ENCODE measurements around the gene NKX2-1.
"Not testable (repeated sequence)": the region's sequence is repeated elsewhere in the genome, so short reads cannot be mapped to it uniquely, and the experiment has no call there.

Gene NKX2-1

DNA sequence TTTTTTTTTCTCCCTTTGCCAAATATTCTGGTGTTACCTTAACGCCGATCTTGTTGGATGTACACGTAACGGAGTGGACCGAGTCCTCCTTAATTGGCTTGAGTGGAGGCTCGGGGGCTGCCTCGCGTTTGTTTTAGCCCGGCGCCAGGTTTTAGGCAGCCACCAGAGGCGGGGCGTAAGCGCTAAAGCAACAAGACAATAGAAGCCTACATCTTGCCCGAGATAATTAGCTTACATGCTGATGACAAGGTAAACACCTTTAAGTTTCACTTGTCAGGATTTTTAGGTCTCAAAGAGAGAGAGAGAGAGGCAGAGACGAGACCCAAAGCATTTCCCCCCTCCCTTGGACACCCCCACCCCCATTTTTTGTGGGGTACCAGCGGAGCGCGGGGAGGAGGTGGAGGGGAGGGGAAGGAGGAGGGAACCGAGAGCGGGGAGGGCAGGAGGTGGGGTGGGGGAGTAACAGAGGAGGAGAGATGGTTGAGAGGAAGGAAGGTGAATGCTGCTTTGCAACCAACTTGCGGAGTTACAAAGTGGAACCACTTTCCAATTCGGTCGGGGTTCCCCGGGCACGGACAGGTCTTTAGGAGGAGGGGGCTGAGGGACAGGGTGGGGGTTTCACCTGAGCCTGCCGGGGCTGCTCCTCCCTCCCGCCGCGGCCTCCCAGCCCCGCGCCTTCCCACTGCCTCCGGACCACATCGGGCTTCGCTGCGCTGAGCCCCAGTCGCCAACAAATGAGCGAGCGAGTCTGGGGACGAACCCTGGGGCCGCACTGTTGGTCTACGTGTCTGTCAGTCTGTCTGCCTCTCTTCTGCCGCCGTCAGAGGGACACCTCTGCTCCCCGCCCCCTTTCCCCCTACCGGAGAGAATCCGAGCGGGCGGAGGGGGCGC lies at the start of gene NKX2-1:
Gene NKX2-1 (minus strand): TSS at position 802 of the 891 bp plus-strand sequence. CDS start 103 bp downstream, at position 699.
- Histone ChIP-seq H3K27ac (ENCODE audit: low read depth, low read length) (no peak within 1 kb of the TSS), H3K27me3 (ENCODE audit: control insufficient read depth, insufficient read depth, low read length) (peaks cover 55% of the 10 kb centered on the region), H3K4me1 (ENCODE audit: control insufficient read depth, insufficient read depth, low read length) (no peaks in the 10 kb centered on the region), H3K36me3 (ENCODE audit: control insufficient read depth, insufficient read depth, low read length) (no peaks in the 10 kb centered on the region), H3K4me3 (ENCODE audit: low read length) (peak within 1 kb of the TSS; percentile 22), H3K9ac (ENCODE audit: low read length) (no peak within 1 kb of the TSS)

DNA sequence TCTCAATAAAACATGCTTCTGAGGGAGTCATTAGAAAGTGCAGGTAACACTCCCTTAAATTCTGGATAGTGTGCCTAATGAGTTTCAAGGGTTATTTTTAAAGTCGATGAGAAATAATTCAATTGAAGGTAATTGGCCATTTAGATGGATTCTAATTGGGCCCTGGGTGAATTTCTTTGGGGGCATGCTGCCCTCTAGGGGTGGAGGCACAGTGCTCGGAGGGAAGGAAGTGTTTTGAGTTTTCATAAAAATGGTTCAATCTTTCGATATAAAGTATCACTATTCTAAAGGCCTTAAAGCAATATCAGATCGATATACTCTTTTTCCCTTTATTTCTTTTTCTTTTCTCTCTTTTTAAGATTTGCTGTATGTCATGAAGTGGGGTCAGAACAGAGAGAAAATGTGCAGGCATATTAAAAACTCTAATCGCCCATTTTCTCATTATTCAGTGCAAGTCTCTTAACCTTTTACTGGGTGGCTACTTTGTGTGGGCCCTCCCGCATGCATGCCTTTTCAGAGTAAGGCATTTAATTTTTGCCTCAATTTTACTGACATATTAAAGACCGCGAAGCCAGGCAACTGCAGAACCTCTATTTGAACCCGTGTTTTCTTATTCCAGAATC lies 36.9 kb upstream of the NKX2-1 start:
- H3K36me3 ChIP-seq (ENCODE audit: control insufficient read depth, insufficient read depth, low read length) = no peaks in the 10 kb centered on the region
- no peaks in the 10 kb centered on the region for H3K27me3 ChIP-seq (ENCODE audit: control insufficient read depth, insufficient read depth, low read length)
- no peaks in the 10 kb centered on the region for H3K4me1 ChIP-seq (ENCODE audit: control insufficient read depth, insufficient read depth, low read length)
- no peak overlapping the region for H3K27ac ChIP-seq (ENCODE audit: low read depth, low read length)
- no peak overlapping the region for H3K9ac ChIP-seq (ENCODE audit: low read length)
- H3K4me3 ChIP-seq (ENCODE audit: low read length) = no peak overlapping the region

DNA sequence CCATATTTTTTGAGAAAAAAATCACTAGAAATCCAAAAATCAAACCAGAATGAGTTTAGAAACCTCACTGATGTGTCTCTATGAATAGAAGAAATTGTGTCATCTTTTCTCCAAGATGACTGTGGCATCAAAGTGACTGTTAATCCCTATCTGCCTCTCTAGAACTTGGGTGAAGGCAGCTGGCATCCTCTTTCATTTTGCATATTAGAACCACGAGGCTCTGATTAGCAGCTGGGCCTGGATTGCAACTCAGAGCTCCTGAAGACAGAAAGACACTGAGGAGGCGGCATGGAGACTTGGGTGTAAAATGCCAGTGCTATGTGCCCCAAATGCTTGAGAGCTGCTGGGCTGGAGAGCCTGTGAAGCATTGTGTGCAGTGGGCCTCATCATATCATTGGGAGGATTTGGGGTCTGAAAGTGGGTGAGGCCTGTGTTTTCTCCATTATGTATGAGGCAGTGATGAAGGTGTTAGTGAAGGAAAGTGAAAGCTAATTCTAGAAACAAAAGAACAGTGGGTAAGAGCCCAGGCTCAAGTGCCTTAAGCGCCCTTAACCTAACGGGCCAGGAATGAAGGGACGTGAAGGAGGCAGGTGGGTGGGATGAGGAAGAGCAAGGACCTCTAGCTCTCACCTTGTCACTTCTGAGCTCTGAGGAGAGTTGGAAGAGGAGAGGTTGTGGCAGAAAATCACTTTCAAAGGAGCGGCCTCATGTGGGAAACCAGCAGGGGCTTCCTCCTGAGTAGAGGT lies 36.1 kb upstream of the NKX2-1 start:
- Histone ChIP-seq H3K4me3 (ENCODE audit: low read length) (no peak overlapping the region), H3K4me1 (ENCODE audit: control insufficient read depth, insufficient read depth, low read length) (no peaks in the 10 kb centered on the region), H3K27ac (ENCODE audit: low read depth, low read length) (no peak overlapping the region), H3K36me3 (ENCODE audit: control insufficient read depth, insufficient read depth, low read length) (no peaks in the 10 kb centered on the region), H3K9ac (ENCODE audit: low read length) (no peak overlapping the region), H3K27me3 (ENCODE audit: control insufficient read depth, insufficient read depth, low read length) (no peaks in the 10 kb centered on the region)

DNA sequence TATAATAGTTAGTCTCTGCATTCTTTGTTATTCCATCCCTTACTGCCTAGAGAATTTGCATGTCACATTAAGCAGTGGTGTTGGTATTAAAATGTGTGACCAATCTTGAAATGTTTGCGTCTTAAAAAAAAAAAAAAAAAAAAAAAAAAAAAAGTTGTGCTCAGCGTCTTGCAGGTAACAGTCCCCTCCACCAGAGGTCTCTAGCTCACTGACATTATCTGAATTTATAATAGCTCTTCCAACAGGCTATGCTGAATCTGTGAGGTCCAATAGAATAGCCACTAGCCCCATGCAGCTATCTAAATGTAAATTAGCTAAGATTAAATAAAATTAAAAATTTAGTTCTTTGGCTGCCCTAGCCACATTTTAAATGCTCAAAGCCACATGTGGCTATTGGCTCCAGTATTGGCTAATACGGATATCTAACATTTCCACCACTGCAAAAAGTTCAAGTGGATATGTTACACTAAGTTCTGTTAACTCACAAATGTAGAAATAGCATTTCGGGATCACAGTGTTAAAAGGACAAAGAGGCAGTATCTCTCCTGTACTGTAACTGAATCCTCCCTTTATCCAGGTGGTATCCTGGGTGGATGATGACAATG lies 33.7 kb upstream of the NKX2-1 start:
- H3K4me3 ChIP-seq (ENCODE audit: low read length) = no peak overlapping the region
- H3K4me1 ChIP-seq (ENCODE audit: control insufficient read depth, insufficient read depth, low read length) = no peaks in the 10 kb centered on the region
- H3K9ac ChIP-seq (ENCODE audit: low read length) = no peak overlapping the region
- no peaks in the 10 kb centered on the region for H3K27me3 ChIP-seq (ENCODE audit: control insufficient read depth, insufficient read depth, low read length)
- H3K27ac ChIP-seq (ENCODE audit: low read depth, low read length) = no peak overlapping the region
- no peaks in the 10 kb centered on the region for H3K36me3 ChIP-seq (ENCODE audit: control insufficient read depth, insufficient read depth, low read length)

DNA sequence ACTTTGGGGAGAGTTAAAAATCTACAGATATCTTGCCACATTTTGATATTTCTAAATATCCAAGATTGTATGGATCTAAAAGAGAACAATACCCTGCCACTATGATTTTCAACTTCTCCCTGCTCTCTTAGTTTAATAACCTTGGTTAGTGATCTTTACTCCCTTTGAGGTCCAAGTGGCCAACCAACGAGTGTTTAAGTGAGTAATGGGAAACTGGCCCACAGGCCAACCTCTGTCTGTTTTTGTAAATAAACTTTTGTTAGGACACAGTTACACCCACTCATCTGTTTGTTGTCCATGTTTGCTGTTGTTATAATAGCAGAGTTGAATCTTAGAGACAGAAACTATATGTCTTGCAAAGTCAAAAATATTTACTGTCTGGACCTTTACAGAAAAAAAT lies 30.9 kb upstream of the NKX2-1 start:
- Histone ChIP-seq H3K4me1 (ENCODE audit: control insufficient read depth, insufficient read depth, low read length) (no peaks in the 10 kb centered on the region), H3K27ac (ENCODE audit: low read depth, low read length) (no peak overlapping the region), H3K27me3 (ENCODE audit: control insufficient read depth, insufficient read depth, low read length) (no peaks in the 10 kb centered on the region), H3K36me3 (ENCODE audit: control insufficient read depth, insufficient read depth, low read length) (no peaks in the 10 kb centered on the region), H3K9ac (ENCODE audit: low read length) (no peak overlapping the region), H3K4me3 (ENCODE audit: low read length) (no peak overlapping the region)

DNA sequence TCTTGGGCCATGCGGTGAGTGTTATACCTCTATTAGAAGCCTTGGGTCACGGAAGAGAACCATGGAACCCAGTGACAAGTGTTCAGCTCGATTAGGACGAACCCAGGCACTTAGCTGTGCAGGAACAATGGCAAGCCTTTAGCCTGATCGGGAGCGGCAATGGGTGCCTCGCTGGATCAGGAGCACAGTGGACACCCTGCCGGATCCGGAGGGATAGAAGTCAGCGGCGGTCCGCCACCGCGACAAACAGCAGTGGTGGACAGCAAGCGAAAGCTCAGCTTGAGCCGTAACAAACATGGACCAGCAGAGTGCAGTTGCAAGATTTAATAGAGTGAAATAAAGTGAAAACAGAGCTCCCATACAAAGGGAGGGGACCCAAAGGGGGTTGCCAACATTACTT lies 24.2 kb upstream of the NKX2-1 start:
- H3K27ac ChIP-seq (ENCODE audit: low read depth, low read length); H3K36me3 ChIP-seq (ENCODE audit: control insufficient read depth, insufficient read depth, low read length); H3K27me3 ChIP-seq (ENCODE audit: control insufficient read depth, insufficient read depth, low read length); H3K4me1 ChIP-seq (ENCODE audit: control insufficient read depth, insufficient read depth, low read length); H3K9ac ChIP-seq (ENCODE audit: low read length); H3K4me3 ChIP-seq (ENCODE audit: low read length): not testable (repeated sequence)

DNA sequence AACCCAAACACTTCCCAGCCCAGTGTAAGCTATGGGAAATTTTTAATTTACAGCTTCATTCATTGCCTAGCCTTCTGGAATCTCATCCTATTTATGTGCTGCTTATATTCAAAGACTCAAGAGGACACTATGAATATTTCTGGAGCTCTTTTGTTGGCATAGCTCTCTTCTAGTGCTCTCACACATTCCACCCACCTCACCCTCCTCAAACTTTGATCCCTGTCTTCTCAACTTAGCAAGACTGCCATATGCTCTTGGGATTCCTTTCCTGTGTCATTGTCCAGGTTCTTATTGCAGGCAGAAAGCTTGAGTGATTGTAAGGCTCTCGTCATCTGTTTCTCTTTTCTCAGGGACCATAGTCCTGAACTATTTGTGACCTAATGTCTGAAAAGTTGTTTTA lies 18.0 kb upstream of the NKX2-1 start:
- H3K36me3 ChIP-seq (ENCODE audit: control insufficient read depth, insufficient read depth, low read length) = no peaks in the 10 kb centered on the region
- H3K4me1 ChIP-seq (ENCODE audit: control insufficient read depth, insufficient read depth, low read length) = no peaks in the 10 kb centered on the region
- H3K4me3 ChIP-seq (ENCODE audit: low read length) = no peak overlapping the region
- H3K27me3 ChIP-seq (ENCODE audit: control insufficient read depth, insufficient read depth, low read length) = no peaks in the 10 kb centered on the region
- no peak overlapping the region for H3K9ac ChIP-seq (ENCODE audit: low read length)
- no peak overlapping the region for H3K27ac ChIP-seq (ENCODE audit: low read depth, low read length)

DNA sequence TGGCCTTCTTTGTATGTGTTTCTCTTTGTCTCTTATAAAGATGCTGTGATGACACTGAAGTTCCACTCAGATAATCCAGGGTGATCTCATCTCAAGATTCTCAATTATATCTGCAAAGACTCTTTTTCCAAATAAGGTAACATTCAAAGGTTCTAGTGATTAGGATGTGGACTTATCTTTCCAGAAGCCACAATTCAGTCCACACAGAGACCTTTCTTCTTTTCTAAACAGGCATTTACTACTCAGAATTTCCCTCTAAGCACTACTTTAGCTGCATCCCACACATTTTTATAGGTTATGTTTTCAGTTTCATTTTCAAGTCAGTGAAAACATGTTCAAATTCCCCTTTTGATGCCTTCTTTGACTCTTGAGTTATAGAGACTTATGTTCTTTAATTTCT lies 9.0 kb upstream of the NKX2-1 start:
- Histone ChIP-seq H3K4me1 (ENCODE audit: control insufficient read depth, insufficient read depth, low read length) (no peaks in the 10 kb centered on the region), H3K36me3 (ENCODE audit: control insufficient read depth, insufficient read depth, low read length) (no peaks in the 10 kb centered on the region), H3K9ac (ENCODE audit: low read length) (no peak overlapping the region), H3K4me3 (ENCODE audit: low read length) (no peak overlapping the region), H3K27ac (ENCODE audit: low read depth, low read length) (no peak overlapping the region), H3K27me3 (ENCODE audit: control insufficient read depth, insufficient read depth, low read length) (peaks cover 17% of the 10 kb centered on the region)

DNA sequence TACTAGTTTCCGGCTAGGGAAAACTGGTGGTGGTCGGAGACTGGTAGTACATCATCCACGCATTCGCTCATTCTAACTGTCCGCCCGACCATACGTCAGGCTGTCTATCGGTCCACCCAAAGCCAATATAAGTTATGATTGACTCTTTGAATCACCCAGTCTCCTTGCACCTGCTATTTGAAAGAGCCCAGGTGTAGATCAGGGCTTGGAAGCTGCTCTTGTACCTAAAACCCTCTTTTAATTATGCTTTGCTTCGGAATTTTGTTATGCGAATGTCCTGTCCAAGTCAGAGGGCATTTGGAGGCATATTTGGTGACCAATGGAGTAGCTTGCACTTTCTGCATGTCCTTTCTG lies 5.7 kb upstream of the NKX2-1 start:
- no peaks in the 10 kb centered on the region for H3K36me3 ChIP-seq (ENCODE audit: control insufficient read depth, insufficient read depth, low read length)
- H3K4me3 ChIP-seq (ENCODE audit: low read length) = no peak overlapping the region
- H3K27me3 ChIP-seq (ENCODE audit: control insufficient read depth, insufficient read depth, low read length) = peaks cover 38% of the 10 kb centered on the region
- H3K9ac ChIP-seq (ENCODE audit: low read length) = no peak overlapping the region
- no peaks in the 10 kb centered on the region for H3K4me1 ChIP-seq (ENCODE audit: control insufficient read depth, insufficient read depth, low read length)
- no peak overlapping the region for H3K27ac ChIP-seq (ENCODE audit: low read depth, low read length)

DNA sequence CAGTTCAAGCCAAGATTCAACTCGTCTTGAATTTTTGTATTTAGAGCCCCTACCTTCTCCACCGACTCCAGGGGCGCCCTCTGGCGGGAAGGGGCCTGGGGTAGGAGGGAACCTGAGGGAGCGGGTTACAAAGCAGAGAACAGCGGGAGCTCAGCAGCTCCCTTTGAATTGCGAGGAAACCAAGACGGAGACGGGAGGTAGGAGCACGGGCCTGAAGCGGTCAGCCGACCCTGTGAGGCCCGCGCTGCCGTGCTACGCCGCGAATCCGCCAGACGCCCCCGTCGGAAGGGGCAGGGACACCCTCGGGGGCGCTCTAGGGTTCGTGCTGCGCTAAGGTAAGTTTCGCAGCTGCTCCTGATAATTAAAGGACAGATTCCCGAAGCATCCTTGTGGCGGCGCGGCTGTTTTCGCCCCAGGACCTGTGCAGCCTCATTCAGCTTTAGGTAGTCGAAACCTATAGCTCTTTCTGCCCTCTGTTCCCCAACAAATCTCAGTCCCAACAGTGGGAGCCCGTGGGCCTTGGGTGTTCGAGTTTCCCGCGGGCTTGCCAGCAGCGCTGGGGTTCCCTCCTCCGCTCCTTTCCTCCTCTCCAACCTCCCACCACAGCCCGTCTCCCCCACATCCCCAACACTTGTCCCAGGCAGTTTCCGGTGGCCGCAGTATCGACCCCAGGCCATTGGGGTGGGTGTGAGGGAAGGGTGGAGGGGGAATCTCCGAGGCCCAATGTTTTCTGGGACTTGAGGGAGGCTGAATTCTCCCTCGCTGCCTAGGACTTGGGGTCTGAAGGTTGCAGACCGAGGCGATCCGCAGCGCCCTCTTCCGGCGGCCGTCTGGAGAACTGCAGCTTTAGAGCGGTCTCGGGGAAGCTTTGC lies 5.1 kb upstream of the NKX2-1 start:
- Histone ChIP-seq H3K4me1 (ENCODE audit: control insufficient read depth, insufficient read depth, low read length) (no peaks in the 10 kb centered on the region), H3K4me3 (ENCODE audit: low read length) (no peak overlapping the region), H3K27ac (ENCODE audit: low read depth, low read length) (no peak overlapping the region), H3K9ac (ENCODE audit: low read length) (no peak overlapping the region), H3K27me3 (ENCODE audit: control insufficient read depth, insufficient read depth, low read length) (peaks cover 43% of the 10 kb centered on the region), H3K36me3 (ENCODE audit: control insufficient read depth, insufficient read depth, low read length) (no peaks in the 10 kb centered on the region)

DNA sequence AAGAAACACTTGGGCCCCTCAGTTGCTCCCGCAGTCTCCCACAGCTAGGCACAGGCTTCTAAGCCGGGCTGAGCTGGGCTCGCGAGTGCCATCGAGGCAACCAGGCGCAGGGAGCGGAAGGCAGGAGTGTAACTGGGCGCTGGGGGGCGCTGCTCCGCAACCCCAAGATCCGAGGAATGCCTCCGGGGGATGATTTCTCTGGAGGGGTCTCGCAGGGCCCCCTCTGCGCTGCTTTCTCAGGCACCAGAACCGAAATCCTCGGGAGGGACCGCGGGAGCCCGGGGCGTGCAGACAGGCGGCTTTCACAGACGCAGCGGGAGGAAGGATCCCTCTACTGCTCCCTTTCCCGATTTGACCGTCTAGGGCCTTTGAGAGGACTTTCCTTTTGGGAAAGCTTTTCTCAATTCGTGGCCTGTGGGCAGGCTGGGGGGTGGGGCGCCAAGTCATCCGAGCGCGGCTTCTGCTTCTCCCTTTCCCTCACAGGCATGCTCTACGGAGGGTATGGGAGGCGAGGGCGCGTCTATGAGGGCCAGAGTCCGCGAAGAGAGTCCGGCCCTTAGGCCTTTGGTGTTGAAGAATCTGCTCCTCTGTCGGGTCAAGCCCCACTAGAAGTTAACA lies 4.3 kb upstream of the NKX2-1 start:
- no peaks in the 10 kb centered on the region for H3K36me3 ChIP-seq (ENCODE audit: control insufficient read depth, insufficient read depth, low read length)
- peaks cover 48% of the 10 kb centered on the region for H3K27me3 ChIP-seq (ENCODE audit: control insufficient read depth, insufficient read depth, low read length)
- no peaks in the 10 kb centered on the region for H3K4me1 ChIP-seq (ENCODE audit: control insufficient read depth, insufficient read depth, low read length)
- H3K27ac ChIP-seq (ENCODE audit: low read depth, low read length) = no peak overlapping the region
- no peak overlapping the region for H3K4me3 ChIP-seq (ENCODE audit: low read length)
- no peak overlapping the region for H3K9ac ChIP-seq (ENCODE audit: low read length)
